Lower leg skin (tissue), 3 donors: Measurements from ENCODE around the gene CD1B.
"Not testable (repeated sequence)": the region's sequence is repeated elsewhere in the genome, so short reads cannot be mapped to it uniquely, and the experiment has no call there.

Experiments
- POLR2A ChIP-seq, 2 donors: fragments of 450-650 bp; IDR thresholded peaks; one replicate each; pipeline ENCODE4 v1.6.1; 2016 to 2017; ENCODE audit warnings: antibody characterized with exemption in 2 of 2, mild to moderate bottlenecking in 1 of 2, moderate library complexity in 1 of 2
- TF ChIP-seq, protein P1 (sequence below), 3 donors: fragments of 450-650 bp; IDR thresholded peaks; one replicate each; pipeline ENCODE4 v1.5.1; 2016; ENCODE audit warnings: antibody characterized with exemption in 3 of 3, mild to moderate bottlenecking in 3 of 3, moderate library complexity in 2 of 3

DNA sequence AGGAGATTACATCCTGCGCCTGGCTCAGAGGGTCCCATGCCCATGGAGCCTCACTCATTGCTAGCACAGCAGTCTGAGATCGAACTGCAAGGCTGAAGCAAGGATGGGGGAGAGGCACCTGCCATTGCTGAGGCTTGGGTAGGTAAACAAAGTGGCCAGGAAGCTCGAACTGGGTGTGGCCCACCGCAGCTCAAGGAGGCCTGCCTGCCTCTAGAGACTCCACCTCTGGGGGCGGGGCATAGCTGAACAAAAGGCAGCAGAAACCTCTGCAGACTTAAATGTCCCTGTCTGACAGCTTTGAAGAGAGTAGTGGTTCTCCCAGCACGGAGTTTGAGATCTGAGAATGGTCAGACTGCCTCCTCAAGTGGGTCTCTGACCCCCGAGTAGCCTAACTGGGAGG, 5.1 kb upstream of the CD1B start:
- TF ChIP-seq, protein P1, sequence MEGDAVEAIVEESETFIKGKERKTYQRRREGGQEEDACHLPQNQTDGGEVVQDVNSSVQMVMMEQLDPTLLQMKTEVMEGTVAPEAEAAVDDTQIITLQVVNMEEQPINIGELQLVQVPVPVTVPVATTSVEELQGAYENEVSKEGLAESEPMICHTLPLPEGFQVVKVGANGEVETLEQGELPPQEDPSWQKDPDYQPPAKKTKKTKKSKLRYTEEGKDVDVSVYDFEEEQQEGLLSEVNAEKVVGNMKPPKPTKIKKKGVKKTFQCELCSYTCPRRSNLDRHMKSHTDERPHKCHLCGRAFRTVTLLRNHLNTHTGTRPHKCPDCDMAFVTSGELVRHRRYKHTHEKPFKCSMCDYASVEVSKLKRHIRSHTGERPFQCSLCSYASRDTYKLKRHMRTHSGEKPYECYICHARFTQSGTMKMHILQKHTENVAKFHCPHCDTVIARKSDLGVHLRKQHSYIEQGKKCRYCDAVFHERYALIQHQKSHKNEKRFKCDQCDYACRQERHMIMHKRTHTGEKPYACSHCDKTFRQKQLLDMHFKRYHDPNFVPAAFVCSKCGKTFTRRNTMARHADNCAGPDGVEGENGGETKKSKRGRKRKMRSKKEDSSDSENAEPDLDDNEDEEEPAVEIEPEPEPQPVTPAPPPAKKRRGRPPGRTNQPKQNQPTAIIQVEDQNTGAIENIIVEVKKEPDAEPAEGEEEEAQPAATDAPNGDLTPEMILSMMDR (IDR thresholded peaks at IDR 0.05): not testable (repeated sequence)
- not testable (repeated sequence) for TF ChIP-seq POLR2A (IDR thresholded peaks at IDR 0.05)
